Diencephalon (tissue), 1 donor: Measurements from ENCODE around the gene GMPR2. TPM values are rescaled to one million over a fixed set of nuclear protein-coding genes. Genes with fewer than 3 reads are reported as not detected.

Source experiments
- small RNA-seq: library from RNA; depleted of rRNA; stranded (forward); fragments of <200 nt; gene quantifications from one replicate; pipeline ENCODE3, GENCODE V24; 2014
- total RNA-seq: library from RNA; depleted of rRNA; stranded (reverse); fragments of >200 nt; gene quantifications from one replicate; pipeline ENCODE4 v1.2.3, GENCODE V29; 2014

The GMPR2 gene
- 48.9 TPM for total RNA-seq

GRCh38 chr14:24232645-24233537, at the start of gene GMPR2:
Gene GMPR2 (plus strand): TSS chr14:24232929. CDS start chr14:24233254, 325 bp downstream.

GRCh38 chr14:24188251-24189058, 44.3 kb upstream of the GMPR2 start, which contains the start of gene IPO4:
Gene IPO4 (minus strand): TSS chr14:24188816. CDS start chr14:24188787, 29 bp downstream.

GRCh38 chr14:24195186-24196070, 37.3 kb upstream of the GMPR2 start, which contains the start of gene TM9SF1:
Gene TM9SF1 (minus strand): TSS chr14:24195441. CDS start chr14:24195019, 422 bp downstream.

DNA sequence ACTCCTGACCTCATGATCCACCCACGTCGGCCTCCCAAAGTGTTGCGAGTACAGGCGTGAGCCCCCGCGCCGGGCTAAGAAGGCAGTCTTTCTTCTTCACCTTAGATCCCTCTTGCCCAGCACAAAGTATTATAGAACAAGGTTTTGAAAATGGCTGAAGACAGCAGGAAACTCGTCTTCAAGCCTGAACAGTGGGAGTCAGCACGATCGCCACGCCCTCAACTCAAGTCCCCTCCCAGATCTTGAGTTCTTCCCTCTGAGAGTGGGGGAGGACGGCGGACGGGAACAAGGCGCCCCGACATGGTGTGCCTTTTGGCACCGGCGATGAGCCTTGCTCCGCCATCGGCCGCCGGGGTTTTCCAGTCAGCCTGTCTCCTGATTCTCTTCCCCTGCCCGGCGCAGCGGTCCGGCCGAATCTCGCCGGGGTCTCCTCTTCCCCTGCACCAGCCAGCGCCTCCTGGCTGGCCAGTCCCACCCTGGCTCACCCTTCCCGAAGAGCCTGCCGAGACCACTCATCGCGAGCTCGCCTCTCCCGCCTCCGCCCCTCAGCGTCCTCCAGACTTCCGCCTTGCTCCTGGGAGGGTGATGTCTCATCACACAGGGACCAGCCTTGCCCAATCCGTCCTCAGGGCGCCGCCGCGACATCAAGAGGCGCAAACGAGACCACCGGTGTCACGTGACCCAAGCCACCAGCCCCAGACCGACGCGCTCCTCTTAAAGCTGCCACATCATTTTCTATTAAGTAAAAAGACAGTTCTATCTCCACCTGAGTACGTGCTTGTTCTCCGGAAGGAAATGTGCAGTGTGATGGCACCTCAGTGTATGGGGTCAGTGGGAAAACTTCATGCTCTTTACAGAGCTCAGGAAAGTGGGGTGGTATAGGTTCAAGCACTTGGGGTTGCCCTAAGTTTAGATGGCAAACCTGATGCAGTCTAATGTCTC, 19.5 kb upstream of the GMPR2 start, which contains the start of gene CHMP4A:
Gene CHMP4A (minus strand): TSS at position 565 of the 942 bp plus-strand sequence. CDS start 49 bp downstream, at position 516.

GRCh38 chr14:24215495-24216344, 17.0 kb upstream of the GMPR2 start, which contains the start of gene MDP1:
Gene MDP1 (minus strand): TSS chr14:24216066. CDS start chr14:24215955, 111 bp downstream.

DNA sequence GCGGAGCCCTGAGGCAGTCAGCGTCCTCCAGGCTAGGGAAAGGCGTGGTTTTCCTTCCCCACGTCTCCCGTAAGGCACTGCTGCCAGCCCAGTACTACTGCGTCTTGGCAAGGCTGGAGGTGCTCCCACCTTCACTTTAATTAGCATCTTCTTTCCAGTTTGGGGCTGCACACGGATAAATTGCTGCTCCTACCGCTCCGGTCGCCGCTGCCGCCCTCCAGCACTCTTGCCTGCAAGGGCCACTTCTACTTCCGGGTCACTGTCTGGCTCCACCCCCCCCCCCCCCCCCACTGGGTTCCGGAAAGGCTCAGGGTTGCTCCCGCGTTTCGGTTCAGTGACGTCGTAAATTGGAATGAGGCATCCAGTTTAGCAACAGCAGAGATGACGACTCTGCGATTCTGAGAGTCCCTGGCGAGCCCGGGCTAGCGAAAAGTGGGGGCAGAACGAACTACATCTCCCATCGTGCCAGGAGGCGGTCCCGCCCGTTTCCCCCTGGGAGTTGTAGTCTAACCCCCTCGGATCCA, 546 bp upstream of the GMPR2 start, which contains the start of gene NEDD8:
Gene NEDD8 (minus strand): TSS at position 247 of the 524 bp plus-strand sequence. CDS start 100 bp downstream, at position 147.

GRCh38 chr14:24262821-24263733, 30.3 kb downstream of the GMPR2 start, which contains the start of gene TGM1:
Gene TGM1 (minus strand): TSS chr14:24263177. CDS start chr14:24262352, 825 bp downstream.

DNA sequence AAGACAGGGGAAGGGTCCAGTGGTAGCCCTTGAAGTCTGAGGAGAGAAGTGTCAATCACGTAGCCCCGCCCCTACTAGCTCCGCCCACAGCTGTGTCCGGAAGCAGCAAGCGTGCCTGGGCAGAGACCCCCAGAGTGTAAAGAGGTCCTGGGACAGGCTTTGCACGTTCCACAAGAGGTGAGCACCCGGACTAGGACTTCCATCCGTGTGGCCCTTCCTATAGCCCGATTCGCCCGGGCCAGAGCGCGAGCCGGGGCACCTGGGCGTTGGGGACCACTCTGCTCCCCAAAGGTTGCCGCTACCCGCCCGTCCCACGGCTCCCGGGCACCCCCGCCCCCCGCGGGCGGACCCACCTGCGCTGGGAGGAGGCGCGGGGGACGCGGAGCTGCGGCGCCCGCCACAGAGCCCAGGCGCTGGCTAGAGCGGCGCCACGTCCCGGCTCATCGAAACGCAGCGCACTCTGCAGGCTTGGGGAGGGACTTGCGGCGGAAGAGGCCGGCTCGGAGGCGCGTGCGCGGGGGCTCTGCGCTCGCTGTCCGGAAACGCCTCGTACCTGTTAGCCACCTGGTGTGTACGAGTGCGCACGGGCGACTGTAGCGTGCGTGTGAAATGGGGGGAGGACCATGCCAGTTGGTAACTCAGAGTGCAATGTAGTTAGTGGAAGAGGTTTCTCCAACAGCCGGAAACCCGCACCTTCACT, 38.6 kb downstream of the GMPR2 start, which contains the start of gene RABGGTA:
Gene RABGGTA (minus strand): TSS at position 464 of the 700 bp plus-strand sequence. CDS start 482 bp downstream, outside the sequence.

Small RNA genes lying within 50 kb of the gene (small RNA-seq; reads per million reads assigned to genes)
- not detected for gene AL136295.4
- not detected for gene CHMP4A
- not detected for gene MDP1

Other genes with a start within 250 kb of the GMPR2 start
- gene DHRS4L2, start 244.0 kb upstream of the GMPR2 start, total RNA-seq, result 3.7 TPM
- gene CARMIL3, start 180.9 kb upstream of the GMPR2 start, total RNA-seq, result 28.8 TPM
- gene CPNE6, start 161.4 kb upstream of the GMPR2 start, total RNA-seq, result 16.8 TPM
- gene PCK2, start 138.6 kb upstream of the GMPR2 start, total RNA-seq, result 3.0 TPM
- 67.6 TPM for gene DCAF11, start 118.2 kb upstream of the GMPR2 start, total RNA-seq
- 2.5 TPM for gene NRL, start 118.0 kb upstream of the GMPR2 start, total RNA-seq
- gene FITM1, start 102.3 kb upstream of the GMPR2 start, total RNA-seq, result not detected
- 30.4 TPM for gene PSME1, start 96.7 kb upstream of the GMPR2 start, total RNA-seq
- 15.5 TPM for gene EMC9, start 91.3 kb upstream of the GMPR2 start, total RNA-seq
- gene PSME2, start 86.3 kb upstream of the GMPR2 start, total RNA-seq, result 38.8 TPM
- gene RNF31, start 85.4 kb upstream of the GMPR2 start, total RNA-seq, result 24.5 TPM
- 38.5 TPM for gene IRF9, start 71.7 kb upstream of the GMPR2 start, total RNA-seq
- gene REC8, start 60.8 kb upstream of the GMPR2 start, total RNA-seq, result 26.3 TPM
- gene IPO4, start 44.1 kb upstream of the GMPR2 start, total RNA-seq, result 19.4 TPM
- gene TM9SF1, start 37.5 kb upstream of the GMPR2 start, total RNA-seq, result 21.5 TPM
- gene TSSK4, start 27.2 kb upstream of the GMPR2 start, total RNA-seq, result not detected
- gene CHMP4A, start 19.4 kb upstream of the GMPR2 start, total RNA-seq, result 33.2 TPM
- 16.1 TPM for gene MDP1, start 16.9 kb upstream of the GMPR2 start, total RNA-seq
- gene NEDD8, start 562 bp upstream of the GMPR2 start, total RNA-seq, result 94.6 TPM
- 37.6 TPM for gene TINF2, start 9.7 kb downstream of the GMPR2 start, total RNA-seq
- gene TGM1, start 30.2 kb downstream of the GMPR2 start, total RNA-seq, result 3.0 TPM
- gene RABGGTA, start 38.7 kb downstream of the GMPR2 start, total RNA-seq, result 31.4 TPM
- 10.4 TPM for gene DHRS1, start 66.9 kb downstream of the GMPR2 start, total RNA-seq
- 20.3 TPM for gene NOP9, start 66.9 kb downstream of the GMPR2 start, total RNA-seq
- gene CIDEB, start 75.0 kb downstream of the GMPR2 start, total RNA-seq, result 2.8 TPM
- gene LTB4R2, start 77.2 kb downstream of the GMPR2 start, total RNA-seq, result 1.8 TPM
- 1.2 TPM for gene LTB4R, start 78.6 kb downstream of the GMPR2 start, total RNA-seq
- 3.2 TPM for gene ADCY4, start 102.1 kb downstream of the GMPR2 start, total RNA-seq
- gene RIPK3, start 107.1 kb downstream of the GMPR2 start, total RNA-seq, result 0.69 TPM
- 5.5 TPM for gene NFATC4, start 135.3 kb downstream of the GMPR2 start, total RNA-seq
- gene NYNRIN, start 166.1 kb downstream of the GMPR2 start, total RNA-seq, result 13.8 TPM
- 0.46 TPM for gene CBLN3, start 196.7 kb downstream of the GMPR2 start, total RNA-seq
- gene KHNYN, start 197.0 kb downstream of the GMPR2 start, total RNA-seq, result 15.7 TPM
- 22.4 TPM for gene SDR39U1, start 209.8 kb downstream of the GMPR2 start, total RNA-seq